Brain microvascular endothelial cell (primary cell): ENCODE results near the gene PIEZO1.

ENCODE experiments used
- DNase-seq: peaks from one replicate; pipeline ENCODE4 v3.0.0-alpha.2; 2020
- H3K27ac ChIP-seq: fragments of 250-450 bp; sonication (Bioruptor Pico); 2 replicates; pipeline ENCODE4 v1.5.1; 2020; ENCODE audit warnings: mild to moderate bottlenecking, moderate library complexity
- H3K27me3 ChIP-seq: fragments of 250-450 bp; sonication (Bioruptor Pico); replicated peaks from 2 replicates; pipeline ENCODE4 v1.5.1; 2020; ENCODE audit warnings: mild to moderate bottlenecking
- H3K36me3 ChIP-seq: fragments of 250-450 bp; sonication (Bioruptor Pico); replicated peaks from 2 replicates; pipeline ENCODE4 v1.5.1; 2020; ENCODE audit warnings: mild to moderate bottlenecking
- H3K4me3 ChIP-seq: 2 replicates; pipeline ENCODE4 v1.5.1; 2011; ENCODE audit warnings: low read depth, mild to moderate bottlenecking, control low read depth, low read length, moderate library complexity
- CTCF ChIP-seq: IDR thresholded peaks from 2 replicates; pipeline ENCODE4 v1.5.1; 2011; ENCODE audit warnings: low read depth, mild to moderate bottlenecking, moderate library complexity, low read length, control low read depth, inconsistent platforms; ENCODE audit errors: missing control alignments
- in situ Hi-C: cut with HindIII; loops from 2 replicates; pipeline ENCODE4 v1.10.0; 2017; ENCODE audit warnings: low sequenced_read_pairs, low pct_ligation_motif_present

Gene PIEZO1

DNA sequence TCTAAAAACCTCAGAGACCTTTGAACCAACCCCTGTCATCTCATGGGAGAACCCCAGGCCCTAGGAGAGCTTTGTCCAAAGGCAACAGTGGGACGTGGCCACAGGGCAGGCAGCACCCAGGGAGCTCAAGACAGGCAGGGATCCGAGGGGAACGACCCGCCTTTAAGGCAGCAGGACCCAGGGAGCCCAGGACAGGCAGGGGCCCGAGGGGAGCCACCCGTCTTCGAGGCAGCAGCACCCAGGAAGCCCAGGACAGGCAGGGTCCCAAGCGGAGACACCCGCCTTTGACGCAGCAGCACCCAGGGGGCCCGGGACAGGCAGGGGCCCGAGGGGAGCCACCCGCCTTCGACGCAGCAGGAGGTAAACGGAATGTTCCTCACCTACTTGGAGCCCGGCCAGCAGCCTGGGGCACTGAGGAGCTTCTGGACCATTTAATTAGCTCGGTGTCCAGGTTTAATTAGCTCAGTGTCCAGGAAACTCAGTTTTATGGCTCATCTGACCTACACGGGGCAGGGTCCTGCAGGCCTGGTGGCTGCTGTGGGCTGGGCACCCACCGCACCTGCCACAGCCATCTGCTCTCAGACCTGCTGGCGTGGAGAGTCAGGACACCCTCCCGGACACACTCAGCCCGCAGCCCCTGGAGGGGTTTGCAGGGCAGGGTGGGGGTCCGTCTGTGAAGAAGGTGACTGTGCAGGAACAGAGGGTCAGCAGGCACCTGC is 24.4 kb downstream of the PIEZO1 start:
- H3K4me3 ChIP-seq: no peak overlapping the region
- no peak for TF ChIP-seq CTCF
- no peak for DNase-seq
- H3K27me3 ChIP-seq: no peaks in the 10 kb centered on the region
- in situ Hi-C loops: loop anchor here (25.0 kb wide), 1 partner anchor 402 kb away; the partner anchor contains the start of gene CDH15
- peaks cover 12% of the 10 kb centered on the region for H3K36me3 ChIP-seq
- H3K27ac ChIP-seq: no peak overlapping the region

DNA sequence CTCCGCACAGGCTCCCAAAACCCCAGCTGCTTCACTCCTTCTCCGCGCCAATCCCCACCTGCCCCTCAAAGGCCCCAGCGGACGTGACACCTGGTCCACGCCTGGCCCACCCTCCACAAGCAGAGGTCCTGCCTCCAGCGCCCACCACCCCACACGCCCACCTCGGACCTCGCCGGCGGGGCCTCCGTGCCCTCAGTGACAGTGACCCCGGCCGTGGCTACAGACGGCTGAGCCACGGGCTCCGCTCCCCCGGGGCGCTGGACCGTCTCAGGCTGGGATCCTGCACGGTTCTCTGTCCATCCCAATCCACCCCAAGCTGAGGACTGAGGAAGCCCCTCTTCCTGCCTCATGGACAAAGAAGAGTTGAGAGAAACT is 25.1 kb downstream of the PIEZO1 start:
- in situ Hi-C loops: loop anchor here (25.0 kb wide), 1 partner anchor 402 kb away; the partner anchor contains the start of gene CDH15
- TF ChIP-seq CTCF: no peak
- H3K27me3 ChIP-seq: no peaks in the 10 kb centered on the region
- H3K4me3 ChIP-seq: no peak overlapping the region
- no peak for DNase-seq
- peaks cover 12% of the 10 kb centered on the region for H3K36me3 ChIP-seq
- H3K27ac ChIP-seq: no peak overlapping the region

GRCh38 chr16:88759245-88759975 is 25.6 kb downstream of the PIEZO1 start:
- DNase-seq: no peak
- Histone ChIP-seq H3K36me3 (peaks cover 11% of the 10 kb centered on the region), H3K27me3 (no peaks in the 10 kb centered on the region), H3K27ac (no peak overlapping the region), H3K4me3 (no peak overlapping the region)
- TF ChIP-seq CTCF: no peak
- in situ Hi-C loops: loop anchor here (25.0 kb wide), 1 partner anchor 403 kb away; the partner anchor contains the start of gene CDH15

DNA sequence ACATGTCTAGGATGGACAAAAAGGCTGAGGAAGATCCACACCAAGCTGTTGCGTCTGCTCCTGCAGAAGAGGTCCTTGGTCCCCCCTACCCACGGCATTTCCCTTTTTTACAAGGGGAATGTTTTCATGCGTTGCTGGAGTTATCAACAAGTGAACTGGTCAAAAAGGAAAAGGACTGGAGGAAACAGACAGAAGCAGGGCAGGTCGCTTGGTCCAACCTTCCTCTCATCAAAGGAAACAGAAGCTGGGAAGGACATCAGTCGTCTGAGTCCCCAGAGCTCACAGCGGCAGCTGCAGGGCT is 26.1 kb downstream of the PIEZO1 start:
- H3K27me3 ChIP-seq: no peaks in the 10 kb centered on the region
- TF ChIP-seq CTCF: no peak
- peaks cover 6% of the 10 kb centered on the region for H3K36me3 ChIP-seq
- in situ Hi-C loops: loop anchor here (25.0 kb wide), 1 partner anchor 403 kb away; the partner anchor contains the start of gene CDH15
- no peak overlapping the region for H3K4me3 ChIP-seq
- H3K27ac ChIP-seq: no peak overlapping the region
- DNase-seq: no peak

GRCh38 chr16:88758227-88758943 is 26.6 kb downstream of the PIEZO1 start:
- in situ Hi-C loops: loop anchor here (25.0 kb wide), 1 partner anchor 404 kb away; the partner anchor contains the start of gene CDH15
- H3K27ac ChIP-seq: no peak overlapping the region
- H3K27me3 ChIP-seq: no peaks in the 10 kb centered on the region
- H3K4me3 ChIP-seq: no peak overlapping the region
- no peak for TF ChIP-seq CTCF
- H3K36me3 ChIP-seq: peaks cover 5% of the 10 kb centered on the region
- no peak for DNase-seq
